NB4 (cell line): ENCODE data around the gene ENOX1.

ENCODE experiments used
- DNase-seq: peaks from one replicate; pipeline ENCODE4 v3.0.0; 2010; ENCODE audit warnings: low read depth
- H3K4me3 ChIP-seq: one replicate; pipeline ENCODE4 v1.5.1; 2011; ENCODE audit warnings: mild to moderate bottlenecking, low read depth, low read length, moderate library complexity
- CTCF ChIP-seq: IDR thresholded peaks from one replicate; pipeline ENCODE4 v1.5.1; 2012; ENCODE audit warnings: low read depth, low read length
- MYC ChIP-seq: IDR thresholded peaks from 2 replicates; pipeline ENCODE4 v1.6.1; 2011; ENCODE audit warnings: low read depth, low read length
- POLR2A ChIP-seq: IDR thresholded peaks from 2 replicates; pipeline ENCODE4 v1.6.1; 2011; ENCODE audit warnings: mild to moderate bottlenecking; ENCODE audit not compliant: insufficient read length; ENCODE audit errors: extremely low read depth
- TF ChIP-seq, protein P1 (sequence below): IDR thresholded peaks from 2 replicates; pipeline ENCODE4 v1.6.1; 2011; ENCODE audit warnings: low read depth, low read length

ENOX1 gene

GRCh38 chr13:43373400-43373799 lies 413.4 kb downstream of the ENOX1 start:
- no peak for DNase-seq
- TF ChIP-seq POLR2A (no peak), CTCF (no peak), MYC (no peak)
- TF ChIP-seq, protein P1, sequence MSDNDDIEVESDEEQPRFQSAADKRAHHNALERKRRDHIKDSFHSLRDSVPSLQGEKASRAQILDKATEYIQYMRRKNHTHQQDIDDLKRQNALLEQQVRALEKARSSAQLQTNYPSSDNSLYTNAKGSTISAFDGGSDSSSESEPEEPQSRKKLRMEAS = no peak
- H3K4me3 ChIP-seq = no peak overlapping the region

DNA sequence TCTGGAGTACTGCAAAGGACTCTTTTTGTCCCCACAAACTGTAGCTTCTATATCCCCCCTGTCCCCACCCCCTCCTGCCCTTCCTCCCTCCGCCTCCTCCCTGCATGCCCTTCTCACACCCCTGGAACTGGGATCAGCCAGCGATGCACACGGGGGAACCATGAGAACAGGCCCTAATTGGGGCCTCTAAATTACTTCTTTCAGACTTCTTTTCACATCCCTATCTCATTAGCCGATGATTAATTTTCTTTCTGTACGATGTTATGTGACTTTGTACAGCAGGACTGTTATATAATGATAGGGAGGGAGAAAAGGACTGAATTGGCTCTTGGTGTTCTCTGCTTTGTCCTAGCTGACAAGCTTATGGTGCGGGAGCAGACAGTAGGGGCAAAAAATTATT lies 415.9 kb downstream of the ENOX1 start:
- no peak for DNase-seq
- TF ChIP-seq CTCF (no peak), POLR2A (no peak), MYC (no peak)
- TF ChIP-seq, protein P1 = no peak
- no peak overlapping the region for H3K4me3 ChIP-seq

DNA sequence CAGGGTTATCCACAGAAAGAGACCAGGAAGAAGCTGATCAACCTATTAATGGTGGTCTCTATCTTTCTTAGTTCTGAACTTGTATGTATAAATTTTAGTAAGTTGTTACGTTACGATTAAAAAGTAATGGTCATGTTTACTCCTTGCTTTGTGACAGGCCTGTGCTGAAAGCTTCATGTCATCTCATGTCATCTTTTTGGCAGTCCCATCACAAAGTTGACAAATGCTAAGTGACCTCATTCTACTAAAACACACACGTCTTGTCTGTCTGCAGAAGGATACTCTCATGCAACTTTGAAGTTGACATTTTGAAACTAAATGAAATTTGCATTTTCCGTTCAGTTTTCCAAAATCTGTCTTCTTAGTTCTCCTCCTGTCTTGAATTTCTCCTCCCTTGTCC lies 417.5 kb downstream of the ENOX1 start:
- no peak overlapping the region for H3K4me3 ChIP-seq
- DNase-seq = no peak
- no peak for TF ChIP-seq POLR2A

GRCh38 chr13:43368003-43368402 lies 418.8 kb downstream of the ENOX1 start:
- TF ChIP-seq MYC = no peak
- no peak for TF ChIP-seq POLR2A
- TF ChIP-seq CTCF = no peak
- TF ChIP-seq, protein P1 = no peak
- no peak for DNase-seq
- H3K4me3 ChIP-seq = no peak overlapping the region

- TF ChIP-seq POLR2A = no peak
- no peak for TF ChIP-seq MYC
- TF ChIP-seq CTCF = no peak
- TF ChIP-seq, protein P1 = no peak
- no peak overlapping the region for H3K4me3 ChIP-seq
- no peak for DNase-seq
Measured at GRCh38 chr13:43365039-43365344, 421.8 kb downstream of the ENOX1 start.

DNA sequence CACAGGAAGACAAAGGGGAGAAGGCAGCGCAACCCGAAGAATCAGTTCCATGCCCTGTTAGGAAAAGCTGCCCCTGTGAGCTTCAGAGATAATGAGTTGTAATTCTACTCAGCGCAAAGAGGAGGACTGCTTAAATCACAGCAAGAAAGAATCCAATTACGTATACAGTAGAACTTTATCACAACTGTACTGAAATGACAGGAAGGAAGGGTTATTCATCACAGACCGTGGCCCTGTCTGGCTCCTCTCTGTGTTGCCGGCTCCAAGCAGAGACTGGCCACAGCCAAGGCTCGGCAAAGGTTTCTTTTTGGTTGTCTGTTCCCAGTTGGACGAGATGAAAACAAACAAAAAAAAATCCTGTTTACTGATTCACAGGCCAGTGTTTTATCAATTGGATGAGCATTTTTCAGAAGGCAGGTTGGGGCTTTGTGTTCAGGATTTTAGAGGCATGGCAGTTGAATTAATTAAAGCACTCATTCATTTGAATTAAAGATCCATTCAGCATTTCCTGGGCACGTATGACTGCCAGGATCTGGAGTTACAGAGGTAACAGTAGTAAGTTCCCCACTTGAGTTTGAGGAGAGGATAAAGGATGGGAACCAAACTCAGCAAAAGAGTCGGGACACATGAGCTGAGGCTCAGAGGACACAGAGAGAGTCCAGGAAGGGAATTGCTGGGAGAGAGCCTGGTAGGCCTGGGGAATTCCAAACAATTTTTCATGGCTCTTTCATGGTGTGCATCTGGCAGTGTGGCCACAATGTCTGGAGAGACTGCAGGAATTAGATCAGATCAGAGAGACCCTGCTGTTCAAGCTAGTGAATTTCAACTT lies 422.3 kb downstream of the ENOX1 start:
- no peak for TF ChIP-seq MYC
- no peak for DNase-seq
- no peak overlapping the region for H3K4me3 ChIP-seq

DNA sequence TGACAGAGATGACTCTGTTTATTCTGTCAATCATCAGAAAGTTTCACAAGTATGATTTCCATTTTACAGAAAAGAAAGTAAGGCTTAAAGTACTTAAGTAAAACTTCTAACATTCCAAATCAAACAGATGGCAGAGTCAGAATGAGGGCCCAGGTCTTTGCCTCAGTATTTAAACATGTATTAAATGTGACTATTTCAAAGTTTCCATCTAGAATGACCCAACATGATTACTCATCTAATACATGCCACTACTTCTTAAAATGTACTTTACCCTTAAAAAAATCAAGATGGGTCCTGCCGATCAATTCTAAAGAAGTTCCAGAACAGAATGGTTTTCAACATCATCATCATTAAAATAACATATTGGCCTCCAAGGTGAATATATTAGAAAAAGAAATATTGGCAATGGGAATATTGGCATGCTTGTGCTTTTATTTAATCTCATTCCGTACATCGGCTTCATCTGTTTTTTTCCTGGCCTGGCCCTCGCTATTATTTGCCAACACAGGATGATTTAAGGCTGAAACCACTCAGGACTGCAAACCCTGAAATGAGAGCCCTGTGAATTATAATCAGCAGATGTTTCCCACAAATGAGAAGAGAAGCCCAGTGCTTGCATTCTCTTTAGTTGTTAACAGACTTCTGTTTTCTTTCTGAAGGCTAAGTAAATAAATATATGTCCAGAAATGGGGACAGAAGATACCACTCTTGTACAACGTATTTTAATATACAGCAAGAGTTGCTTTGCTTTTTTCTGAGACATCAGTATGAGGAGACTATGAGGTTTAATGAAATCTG lies 423.4 kb downstream of the ENOX1 start:
- no peak overlapping the region for H3K4me3 ChIP-seq
- DNase-seq = no peak
- TF ChIP-seq POLR2A = no peak
- TF ChIP-seq, protein P1 = no peak
- no peak for TF ChIP-seq MYC
